Cardiac fibroblast (primary cell): Measurements from ENCODE around the gene ANKS3.

ENCODE experiments used
- DNase-seq, 2 donors: peaks; one replicate each; pipeline versions ENCODE4 v3.0.0 to v3.0.0-alpha.2; 2010; ENCODE audit warnings: low read depth in 2 of 2
- H3K4me3 ChIP-seq, 2 donors: replicated peaks in 1 of 2; 1 replicate in 1 of 2; 2 replicates in 1 of 2; pipeline ENCODE4 v1.5.1; 2011; ENCODE audit warnings: low read depth in 2 of 2, low read length in 2 of 2, mild to moderate bottlenecking in 2 of 2, moderate library complexity in 1 of 2
- TF ChIP-seq, protein P1 (sequence below): IDR thresholded peaks from one replicate; pipeline ENCODE4 v1.5.1; 2011; ENCODE audit warnings: low read depth, mild to moderate bottlenecking, low read length, inconsistent platforms

ANKS3 gene

GRCh38 chr16:4689091-4689671 is 44.9 kb downstream of the ANKS3 start:
- DNase-seq = no peak
- H3K4me3 ChIP-seq = no peak overlapping the region
- TF ChIP-seq, protein P1, sequence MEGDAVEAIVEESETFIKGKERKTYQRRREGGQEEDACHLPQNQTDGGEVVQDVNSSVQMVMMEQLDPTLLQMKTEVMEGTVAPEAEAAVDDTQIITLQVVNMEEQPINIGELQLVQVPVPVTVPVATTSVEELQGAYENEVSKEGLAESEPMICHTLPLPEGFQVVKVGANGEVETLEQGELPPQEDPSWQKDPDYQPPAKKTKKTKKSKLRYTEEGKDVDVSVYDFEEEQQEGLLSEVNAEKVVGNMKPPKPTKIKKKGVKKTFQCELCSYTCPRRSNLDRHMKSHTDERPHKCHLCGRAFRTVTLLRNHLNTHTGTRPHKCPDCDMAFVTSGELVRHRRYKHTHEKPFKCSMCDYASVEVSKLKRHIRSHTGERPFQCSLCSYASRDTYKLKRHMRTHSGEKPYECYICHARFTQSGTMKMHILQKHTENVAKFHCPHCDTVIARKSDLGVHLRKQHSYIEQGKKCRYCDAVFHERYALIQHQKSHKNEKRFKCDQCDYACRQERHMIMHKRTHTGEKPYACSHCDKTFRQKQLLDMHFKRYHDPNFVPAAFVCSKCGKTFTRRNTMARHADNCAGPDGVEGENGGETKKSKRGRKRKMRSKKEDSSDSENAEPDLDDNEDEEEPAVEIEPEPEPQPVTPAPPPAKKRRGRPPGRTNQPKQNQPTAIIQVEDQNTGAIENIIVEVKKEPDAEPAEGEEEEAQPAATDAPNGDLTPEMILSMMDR = no peak

- no peak for DNase-seq
- H3K4me3 ChIP-seq = no peak overlapping the region
- TF ChIP-seq, protein P1 = no peak
These were observed 45.4 kb downstream of the ANKS3 start for GRCh38 chr16:4688674-4689045.

GRCh38 chr16:4687946-4688673 is 46.0 kb downstream of the ANKS3 start:
- DNase-seq = no peak
- H3K4me3 ChIP-seq = no peak overlapping the region
- TF ChIP-seq, protein P1 = no peak

DNA sequence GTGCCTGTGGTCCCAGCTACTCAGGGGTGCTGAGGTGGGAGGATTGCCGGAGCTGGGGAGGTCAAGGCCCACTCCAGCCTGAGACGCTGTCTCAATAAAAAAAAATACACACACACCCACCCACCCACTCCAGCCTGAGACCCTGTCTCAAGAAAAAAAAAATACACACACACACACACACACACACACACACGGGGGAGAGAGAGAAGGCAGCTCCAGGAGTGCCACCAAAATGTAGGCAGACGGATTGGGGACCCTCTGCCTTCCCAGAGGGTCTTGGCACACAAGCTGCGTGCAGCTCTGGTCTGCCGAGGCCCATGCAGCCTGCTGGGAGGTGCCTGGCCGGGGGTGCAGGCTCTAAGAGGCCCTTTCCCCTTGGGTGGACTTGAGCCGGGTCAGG is 46.7 kb downstream of the ANKS3 start:
- no peak for DNase-seq
- H3K4me3 ChIP-seq = no peak overlapping the region
- TF ChIP-seq, protein P1 = no peak

DNA sequence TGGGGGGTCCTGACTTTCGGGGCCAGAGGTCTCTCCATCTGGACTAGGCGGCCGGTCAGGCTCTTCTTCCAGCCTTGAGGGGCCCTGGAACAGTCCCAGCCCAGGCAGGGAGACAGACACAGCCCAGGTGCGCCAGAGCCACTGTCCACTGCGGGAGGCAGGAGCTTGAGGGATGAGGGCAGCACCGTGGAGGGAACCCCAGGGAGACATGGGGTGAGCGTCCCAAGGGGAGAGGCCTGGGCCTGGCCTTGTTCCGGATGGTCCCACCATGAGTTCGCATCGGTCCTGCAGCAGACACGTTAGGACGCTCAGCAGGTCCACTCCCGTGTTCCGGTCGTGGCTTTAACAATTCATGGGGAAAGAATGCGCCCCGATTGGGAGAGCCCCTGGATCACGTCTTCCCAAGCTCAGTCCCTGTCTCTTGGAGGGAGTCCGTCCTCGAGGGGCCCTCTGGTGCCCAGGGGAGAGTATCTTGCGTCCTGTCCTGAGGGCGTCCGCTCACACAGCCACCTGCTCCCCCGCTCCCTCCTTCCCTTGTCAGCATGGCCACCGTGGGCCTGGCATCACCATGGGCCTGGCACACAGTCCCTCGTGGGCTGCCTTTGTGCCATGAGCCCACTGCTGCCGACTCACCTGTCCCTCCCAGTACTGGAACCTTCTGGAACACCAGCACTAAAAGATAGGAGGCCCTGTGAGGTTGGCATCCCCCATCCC is 47.4 kb downstream of the ANKS3 start:
- DNase-seq = no peak
- TF ChIP-seq, protein P1 = no peak
- no peak overlapping the region for H3K4me3 ChIP-seq

DNA sequence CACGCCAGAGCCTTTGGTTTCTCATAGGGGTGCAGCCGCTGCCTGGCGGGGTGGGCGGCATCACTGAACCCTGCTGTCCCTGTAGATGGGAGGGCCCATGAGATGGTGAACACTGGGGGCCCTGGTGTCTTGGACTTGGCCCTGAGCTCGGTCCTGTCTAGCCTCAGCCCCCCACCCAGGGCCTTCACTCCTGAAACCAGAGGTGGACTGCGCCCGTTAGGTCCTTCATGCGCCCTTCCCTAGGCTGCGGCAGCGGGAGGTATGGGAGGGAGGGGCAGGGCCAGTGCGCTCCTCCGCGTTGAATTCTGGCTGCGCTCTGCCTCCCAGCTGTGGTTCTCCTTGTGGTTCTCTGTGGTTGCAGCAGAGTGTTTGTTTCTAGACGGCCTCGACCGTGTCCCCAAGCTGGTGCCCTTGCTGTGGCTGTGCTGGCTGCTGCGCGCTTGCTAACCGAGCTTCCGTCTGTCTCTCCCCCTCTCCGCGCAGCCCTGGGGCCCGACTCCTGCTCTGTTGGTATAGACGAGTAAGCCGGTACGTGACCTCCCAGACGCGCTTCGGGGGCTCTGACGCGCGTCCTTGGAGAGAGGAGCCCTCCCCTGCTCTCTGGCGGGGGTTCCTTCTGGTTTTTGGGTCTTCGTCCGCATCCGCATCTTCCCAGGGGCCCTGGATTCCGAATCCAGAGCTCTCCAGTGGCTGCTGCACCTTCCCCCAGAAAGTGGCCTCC is 48.1 kb downstream of the ANKS3 start:
- TF ChIP-seq, protein P1 = no peak
- no peak overlapping the region for H3K4me3 ChIP-seq
- no peak for DNase-seq
